ENCODE measurements around the gene TACR2. TPM values are rescaled to one million over a fixed set of nuclear protein-coding genes. Genes with fewer than 3 reads are reported as not detected.

Gene TACR2
- polyA plus RNA-seq, 3 donors = 0.19 to 0.23 (median 0.20) TPM

GRCh38 chr10:69459893-69460575, 43.3 kb upstream of the TACR2 start:
- Histone ChIP-seq H3K9ac (ENCODE audit: insufficient read depth, low read length, poor library complexity, severe bottlenecking) (no peak overlapping the region), H3K9me3 (replicated peaks in 1 of 2; ENCODE audit: control insufficient read depth in 1 of 2, insufficient read depth in 1 of 2, low read length in 2 of 2) (no peaks in the 10 kb centered on the region), H3K79me2 (ENCODE audit: insufficient read depth, low read length) (no peaks in the 10 kb centered on the region), H2AFZ (ENCODE audit: insufficient read depth, low read depth, low read length, poor library complexity, severe bottlenecking) (no peak overlapping the region), H3K4me3 (replicated peaks in 1 of 3; ENCODE audit: low read depth in 2 of 3, low read length in 3 of 3) (no peak overlapping the region), H3K27ac (ENCODE audit: low read depth in 1 of 2, low read length in 2 of 2) (no peak overlapping the region), H4K20me1 (ENCODE audit: insufficient read depth, low read length) (no peaks in the 10 kb centered on the region), H3K4me1 (ENCODE audit: control insufficient read depth in 1 of 2, insufficient read depth in 2 of 2, low read length in 2 of 2) (no peaks in the 10 kb centered on the region), H3K36me3 (replicated peaks in 1 of 2; ENCODE audit: control insufficient read depth in 1 of 2, insufficient read depth in 2 of 2, low read length in 2 of 2) (no peaks in the 10 kb centered on the region), H3K4me2 (replicated peaks; ENCODE audit: extremely low read depth, low read length, poor library complexity, severe bottlenecking) (no peak overlapping the region), H3K27me3 (ENCODE audit: control insufficient read depth in 2 of 2, insufficient read depth in 2 of 2, low read length in 2 of 2) (no peaks in the 10 kb centered on the region)
- H3K36me3 Mint-ChIP-seq = no peaks in the 10 kb centered on the region
- no peaks in the 10 kb centered on the region for H3K9me3 Mint-ChIP-seq
- intact Hi-C loops (cut with micrococcal nuclease) = no loop called here
- 95% methylated on average over 8 of the region's 12 CpGs for WGBS (ENCODE audit: insufficient coverage)
- peaks cover 2 to 3% (median 2%) of the 10 kb centered on the region in 3 donors for H3K27me3 Mint-ChIP-seq (ENCODE audit: low read depth in 3 of 3)
- no peak overlapping the region for H3K27ac Mint-ChIP-seq
- DNase-seq = no peak
- H3K4me3 Mint-ChIP-seq = no peak overlapping the region
- H3K4me1 Mint-ChIP-seq = peaks cover 8% of the 10 kb centered on the region
- TF ChIP-seq CTCF (IDR thresholded peaks at IDR 0.05) = no peak

- Histone ChIP-seq H4K20me1 (ENCODE audit: insufficient read depth, low read length) (no peaks in the 10 kb centered on the region), H3K27ac (ENCODE audit: low read depth in 1 of 2, low read length in 2 of 2) (no peak overlapping the region), H3K4me2 (replicated peaks; ENCODE audit: extremely low read depth, low read length, poor library complexity, severe bottlenecking) (no peak overlapping the region), H3K9me3 (replicated peaks in 1 of 2; ENCODE audit: control insufficient read depth in 1 of 2, insufficient read depth in 1 of 2, low read length in 2 of 2) (no peaks in the 10 kb centered on the region), H3K36me3 (replicated peaks in 1 of 2; ENCODE audit: control insufficient read depth in 1 of 2, insufficient read depth in 2 of 2, low read length in 2 of 2) (no peaks in the 10 kb centered on the region), H3K27me3 (ENCODE audit: control insufficient read depth in 2 of 2, insufficient read depth in 2 of 2, low read length in 2 of 2) (no peaks in the 10 kb centered on the region), H2AFZ (ENCODE audit: insufficient read depth, low read depth, low read length, poor library complexity, severe bottlenecking) (no peak overlapping the region), H3K4me3 (replicated peaks in 1 of 3; ENCODE audit: low read depth in 2 of 3, low read length in 3 of 3) (no peak overlapping the region), H3K9ac (ENCODE audit: insufficient read depth, low read length, poor library complexity, severe bottlenecking) (no peak overlapping the region), H3K4me1 (ENCODE audit: control insufficient read depth in 1 of 2, insufficient read depth in 2 of 2, low read length in 2 of 2) (no peaks in the 10 kb centered on the region), H3K79me2 (ENCODE audit: insufficient read depth, low read length) (no peaks in the 10 kb centered on the region)
- Mint-ChIP-seq H3K9me3 (no peaks in the 10 kb centered on the region), H3K27me3 (ENCODE audit: low read depth in 3 of 3) (peaks cover 2 to 3% (median 2%) of the 10 kb centered on the region in 3 donors), H3K36me3 (no peaks in the 10 kb centered on the region), H3K4me3 (no peak overlapping the region), H3K27ac (peak overlapping the region in 1 of 7 donors; percentile 23), H3K4me1 (peaks cover 6% of the 10 kb centered on the region)
- TF ChIP-seq CTCF (IDR thresholded peaks at IDR 0.05) = no peak
- no peak for DNase-seq
- 85% methylated on average over 8 of the region's 8 CpGs for WGBS (ENCODE audit: insufficient coverage)
- intact Hi-C loops (cut with micrococcal nuclease) = no loop called here
These were observed 42.5 kb upstream of the TACR2 start for GRCh38 chr10:69459101-69459790.
